ENCODE results near the gene WDR83. TPM values are rescaled to one million over a fixed set of nuclear protein-coding genes. Genes with fewer than 3 reads are reported as not detected.

WDR83 gene
- total RNA-seq, 1 donor = 7.3 TPM

GRCh38 chr19:12646551-12646950 is 20.1 kb upstream of the WDR83 start:
- H3K4me3 ChIP-seq (ENCODE audit: low read depth, low read length) = no peak overlapping the region
- no peak for TF ChIP-seq CTCF (IDR thresholded peaks at IDR 0.05; ENCODE audit: insufficient read depth, low read depth, low read length)
- DNase-seq (ENCODE audit: low read depth) = no peak

- H3K4me3 ChIP-seq (ENCODE audit: low read depth, low read length) = no peak overlapping the region
- no peak for DNase-seq (ENCODE audit: low read depth)
- no peak for TF ChIP-seq CTCF (IDR thresholded peaks at IDR 0.05; ENCODE audit: insufficient read depth, low read depth, low read length)
These were observed 19.6 kb upstream of the WDR83 start for GRCh38 chr19:12647047-12647446.

- DNase-seq (ENCODE audit: low read depth) = peak; percentile 16
- TF ChIP-seq CTCF (IDR thresholded peaks at IDR 0.05; ENCODE audit: insufficient read depth, low read depth, low read length) = no peak
- H3K4me3 ChIP-seq (ENCODE audit: low read depth, low read length) = peak overlapping the region; percentile 30
These were observed 19.0 kb upstream of the WDR83 start for GRCh38 chr19:12647490-12648071.

GRCh38 chr19:12648088-12648487 is 18.5 kb upstream of the WDR83 start:
- DNase-seq (ENCODE audit: low read depth) = no peak
- peak; percentile 31 for TF ChIP-seq CTCF (IDR thresholded peaks at IDR 0.05; ENCODE audit: insufficient read depth, low read depth, low read length)
- H3K4me3 ChIP-seq (ENCODE audit: low read depth, low read length) = peak overlapping the region; percentile 30

- no peak for DNase-seq (ENCODE audit: low read depth)
- no peak overlapping the region for H3K4me3 ChIP-seq (ENCODE audit: low read depth, low read length)
These were observed 16.7 kb upstream of the WDR83 start for GRCh38 chr19:12649941-12650340.

GRCh38 chr19:12652219-12652618 is 14.4 kb upstream of the WDR83 start:
- no peak for TF ChIP-seq CTCF (IDR thresholded peaks at IDR 0.05; ENCODE audit: insufficient read depth, low read depth, low read length)
- H3K4me3 ChIP-seq (ENCODE audit: low read depth, low read length) = no peak overlapping the region
- no peak for DNase-seq (ENCODE audit: low read depth)

More at GRCh38 chr19:12649941-12650340, 16.7 kb upstream of the WDR83 start:
- no peak for TF ChIP-seq CTCF (IDR thresholded peaks at IDR 0.05; ENCODE audit: insufficient read depth, low read depth, low read length)

GRCh38 chr19:12655546-12655945 is 11.1 kb upstream of the WDR83 start:
- H3K4me3 ChIP-seq (ENCODE audit: low read depth, low read length) = no peak overlapping the region
- no peak for DNase-seq (ENCODE audit: low read depth)
- TF ChIP-seq CTCF (IDR thresholded peaks at IDR 0.05; ENCODE audit: insufficient read depth, low read depth, low read length) = no peak

All from fibroblast of villous mesenchyme (primary cell).